Measurements from ENCODE around the gene ADPRHL1. TPM values are rescaled to one million over a fixed set of nuclear protein-coding genes. Genes with fewer than 3 reads are reported as not detected.

Gene ADPRHL1
- total RNA-seq, 1 donor from 2014 or later: 2.8 TPM

- DNase-seq (ENCODE audit: low read depth, low spot score): no peak
- H3K36me3 Mint-ChIP-seq (ENCODE audit: low read depth): peaks cover 2% of the 10 kb centered on the region
- H3K4me1 Mint-ChIP-seq: peaks cover 4% of the 10 kb centered on the region
- H3K9me3 Mint-ChIP-seq: no peaks in the 10 kb centered on the region
- H3K27ac Mint-ChIP-seq (ENCODE audit: unreplicated experiment): no peak overlapping the region
- H3K27me3 Mint-ChIP-seq (ENCODE audit: low read depth): no peaks in the 10 kb centered on the region
- H3K4me3 Mint-ChIP-seq: no peak overlapping the region
- no peak for TF ChIP-seq CTCF (conservative IDR thresholded peaks at IDR 0.05)
These were observed 41.9 kb downstream of the ADPRHL1 start for GRCh38 chr13:113411216-113412023.

GRCh38 chr13:113410472-113411201 lies 42.7 kb downstream of the ADPRHL1 start:
- no peak overlapping the region for H3K4me3 Mint-ChIP-seq
- no peaks in the 10 kb centered on the region for H3K27me3 Mint-ChIP-seq (ENCODE audit: low read depth)
- H3K36me3 Mint-ChIP-seq (ENCODE audit: low read depth): peaks cover 2% of the 10 kb centered on the region
- TF ChIP-seq CTCF (conservative IDR thresholded peaks at IDR 0.05): no peak
- peaks cover 8% of the 10 kb centered on the region for H3K4me1 Mint-ChIP-seq
- DNase-seq (ENCODE audit: low read depth, low spot score): no peak
- H3K27ac Mint-ChIP-seq (ENCODE audit: unreplicated experiment): no peak overlapping the region
- H3K9me3 Mint-ChIP-seq: no peaks in the 10 kb centered on the region

GRCh38 chr13:113408562-113408961 lies 44.7 kb downstream of the ADPRHL1 start:
- DNase-seq (ENCODE audit: low read depth, low spot score): no peak
- H3K9me3 Mint-ChIP-seq: no peaks in the 10 kb centered on the region
- no peak for TF ChIP-seq CTCF (conservative IDR thresholded peaks at IDR 0.05)
- no peak overlapping the region for H3K4me3 Mint-ChIP-seq
- peaks cover 2% of the 10 kb centered on the region for H3K36me3 Mint-ChIP-seq (ENCODE audit: low read depth)
- H3K27ac Mint-ChIP-seq (ENCODE audit: unreplicated experiment): no peak overlapping the region
- peaks cover 8% of the 10 kb centered on the region for H3K4me1 Mint-ChIP-seq
- no peaks in the 10 kb centered on the region for H3K27me3 Mint-ChIP-seq (ENCODE audit: low read depth)

GRCh38 chr13:113407531-113408393 lies 45.5 kb downstream of the ADPRHL1 start:
- Mint-ChIP-seq H3K4me1 (peaks cover 8% of the 10 kb centered on the region), H3K27ac (ENCODE audit: unreplicated experiment) (no peak overlapping the region), H3K36me3 (ENCODE audit: low read depth) (no peaks in the 10 kb centered on the region), H3K4me3 (no peak overlapping the region), H3K9me3 (no peaks in the 10 kb centered on the region), H3K27me3 (ENCODE audit: low read depth) (no peaks in the 10 kb centered on the region)
- no peak for TF ChIP-seq CTCF (conservative IDR thresholded peaks at IDR 0.05)
- no peak for DNase-seq (ENCODE audit: low read depth, low spot score)

- no peak for DNase-seq (ENCODE audit: low read depth, low spot score)
- no peak for TF ChIP-seq CTCF (conservative IDR thresholded peaks at IDR 0.05)
- Mint-ChIP-seq H3K4me1 (peaks cover 8% of the 10 kb centered on the region), H3K27ac (ENCODE audit: unreplicated experiment) (no peak overlapping the region), H3K9me3 (no peaks in the 10 kb centered on the region), H3K27me3 (ENCODE audit: low read depth) (no peaks in the 10 kb centered on the region), H3K36me3 (ENCODE audit: low read depth) (no peaks in the 10 kb centered on the region), H3K4me3 (no peak overlapping the region)
These were observed 46.2 kb downstream of the ADPRHL1 start for GRCh38 chr13:113407103-113407530.

All from neural crest cell (in vitro differentiated cells).